Natural killer cell treated with Interleukin-12 subunit alpha and Interleukin-12 subunit beta and Interleukin-15 and Interleukin-18, amount 100 ng/mL, for 72 hours (primary cell): Measurements from ENCODE around the gene TRMT2B. TPM values are rescaled to one million over a fixed set of nuclear protein-coding genes. Genes with fewer than 3 reads are reported as not detected.
A peak's percentile ranks its signal among the peaks of the same experiment; 100 is the strongest.
"Not testable (repeated sequence)": the region's sequence is repeated elsewhere in the genome, so short reads cannot be mapped to it uniquely, and the experiment has no call there.

ENCODE experiments used
- ATAC-seq, 2 donors: fragments of 150-1000 bp; cut with Tn5 transposase in 1 of 2; sonication (Bioruptor Pico), chemical (Tn5 transposase) in 1 of 2; 2 replicates each; pipeline ENCODE4 v1.10.0; 2021
- DNase-seq: peaks from one replicate; pipeline ENCODE4 v3.0.0; 2022; ENCODE audit warnings: low spot score
- H3K27ac Mint-ChIP-seq, 2 donors: 1 replicate in 1 of 2; 2 replicates in 1 of 2; pipeline ENCODE4 v1.8.0; 2022; ENCODE audit warnings: mixed read lengths in 2 of 2, mild to moderate bottlenecking in 1 of 2, moderate library complexity in 1 of 2
- H3K27me3 Mint-ChIP-seq, 2 donors: 1 replicate in 1 of 2; 2 replicates in 1 of 2; pipeline ENCODE4 v1.8.0; 2022; ENCODE audit warnings: mixed read lengths in 2 of 2
- H3K36me3 Mint-ChIP-seq: one replicate; pipeline ENCODE4 v1.8.0; 2022; ENCODE audit warnings: mixed read lengths
- H3K4me1 Mint-ChIP-seq, 2 donors: 1 replicate in 1 of 2; 2 replicates in 1 of 2; pipeline ENCODE4 v1.8.0; 2022; ENCODE audit warnings: low read depth in 2 of 2, mixed read lengths in 2 of 2, mild to moderate bottlenecking in 1 of 2
- H3K4me3 Mint-ChIP-seq: one replicate; pipeline ENCODE4 v1.8.0; 2022; ENCODE audit warnings: mixed read lengths
- H3K9me3 Mint-ChIP-seq: 2 replicates; pipeline ENCODE4 v1.8.0; 2022; ENCODE audit warnings: mixed read lengths
- total RNA-seq, 2 donors: library from RNA; stranded (reverse); gene quantifications; one replicate each; pipeline ENCODE4 v1.2.3, GENCODE V29; 2022

Gene TRMT2B
- total RNA-seq, result 10 to 100 TPM; 19.8 to 34.3 TPM

- peak within 1 kb of the TSS; percentile 91 to 96 for H3K27ac Mint-ChIP-seq
- H3K36me3 Mint-ChIP-seq, result peaks cover 1% of the 10 kb centered on the region
- peaks cover 0 to 1% of the 10 kb centered on the region in 2 donors for H3K27me3 Mint-ChIP-seq
- H3K9me3 Mint-ChIP-seq, result no peaks in the 10 kb centered on the region
- DNase-seq, result peak; percentile 77
- H3K4me3 Mint-ChIP-seq, result peak within 1 kb of the TSS; percentile 89
- H3K4me1 Mint-ChIP-seq, result peaks cover 12 to 19% of the 10 kb centered on the region in 2 donors
- ATAC-seq, result peak; percentile 94
These were observed at the start of gene TRMT2B for GRCh38 chrX:101051549-101052302. TRMT2B (minus strand) TSS chrX:101052111; CDS start chrX:101042289, 9,822 bp downstream.

GRCh38 chrX:101097546-101098453, 45.9 kb upstream of the TRMT2B start, which contains the start of gene CENPI:
CENPI (plus strand) TSS chrX:101098204; CDS start chrX:101101071, 2,867 bp downstream.
- peaks cover 0 to 3% of the 10 kb centered on the region in 2 donors for H3K27me3 Mint-ChIP-seq
- peak within 1 kb of the TSS; percentile 90 for H3K4me3 Mint-ChIP-seq
- H3K4me1 Mint-ChIP-seq, result peaks cover 11 to 19% of the 10 kb centered on the region in 2 donors
- peak; percentile 100 for ATAC-seq
- H3K27ac Mint-ChIP-seq, result peak within 1 kb of the TSS; percentile 24 to 67
- H3K36me3 Mint-ChIP-seq, result peaks cover 7% of the 10 kb centered on the region
- H3K9me3 Mint-ChIP-seq, result no peaks in the 10 kb centered on the region
- DNase-seq, result peak; percentile 95

GRCh38 chrX:101091817-101092216, 39.9 kb upstream of the TRMT2B start:
- DNase-seq, result no peak
- peaks cover 6 to 11% of the 10 kb centered on the region in 2 donors for H3K27me3 Mint-ChIP-seq
- H3K27ac Mint-ChIP-seq, result no peak overlapping the region
- ATAC-seq, result no peak
- no peaks in the 10 kb centered on the region for H3K4me1 Mint-ChIP-seq
- no peaks in the 10 kb centered on the region for H3K36me3 Mint-ChIP-seq
- H3K9me3 Mint-ChIP-seq, result no peaks in the 10 kb centered on the region
- no peak overlapping the region for H3K4me3 Mint-ChIP-seq

- H3K4me1 Mint-ChIP-seq, result peaks cover 0 to 5% of the 10 kb centered on the region in 2 donors
- H3K27ac Mint-ChIP-seq, result no peak overlapping the region
- H3K27me3 Mint-ChIP-seq, result peaks cover 14 to 33% of the 10 kb centered on the region in 2 donors
- no peaks in the 10 kb centered on the region for H3K36me3 Mint-ChIP-seq
- no peak for ATAC-seq
- DNase-seq, result no peak
- H3K4me3 Mint-ChIP-seq, result no peak overlapping the region
- H3K9me3 Mint-ChIP-seq, result no peaks in the 10 kb centered on the region
These were observed 29.3 kb upstream of the TRMT2B start for GRCh38 chrX:101081231-101081630.

- H3K36me3 Mint-ChIP-seq, result no peaks in the 10 kb centered on the region
These were observed 28.6 kb upstream of the TRMT2B start for GRCh38 chrX:101080326-101081124.

GRCh38 chrX:101079736-101080270, 27.9 kb upstream of the TRMT2B start:
- H3K36me3 Mint-ChIP-seq, result no peaks in the 10 kb centered on the region
- no peak overlapping the region for H3K4me3 Mint-ChIP-seq
- H3K27ac Mint-ChIP-seq, result no peak overlapping the region
- H3K27me3 Mint-ChIP-seq, result peaks cover 14 to 32% of the 10 kb centered on the region in 2 donors
- DNase-seq (no peak), ATAC-seq (no peak)
- H3K4me1 Mint-ChIP-seq, result peaks cover 0 to 5% of the 10 kb centered on the region in 2 donors
- H3K9me3 Mint-ChIP-seq, result no peaks in the 10 kb centered on the region

More at GRCh38 chrX:101080326-101081124, 28.6 kb upstream of the TRMT2B start:
- Mint-ChIP-seq H3K9me3 (no peaks in the 10 kb centered on the region), H3K27me3 (peaks cover 14 to 33% of the 10 kb centered on the region in 2 donors), H3K4me1 (peaks cover 0 to 5% of the 10 kb centered on the region in 2 donors), H3K4me3 (no peak overlapping the region), H3K27ac (no peak overlapping the region)
- ATAC-seq (peak in 1 of 2 donors; percentile 36), DNase-seq (no peak)

- H3K27ac Mint-ChIP-seq, result no peak within 1 kb of the TSS
- H3K27me3 Mint-ChIP-seq, result peaks cover 14 to 30% of the 10 kb centered on the region in 2 donors
- H3K4me3 Mint-ChIP-seq, result no peak within 1 kb of the TSS
- no peaks in the 10 kb centered on the region for H3K36me3 Mint-ChIP-seq
- H3K4me1 Mint-ChIP-seq, result peaks cover 0 to 5% of the 10 kb centered on the region in 2 donors
- no peaks in the 10 kb centered on the region for H3K9me3 Mint-ChIP-seq
- no peak for DNase-seq
- ATAC-seq, result peak in 1 of 2 donors; percentile 40
These were observed 27.0 kb upstream of the TRMT2B start, which contains the start of gene TMEM35A for GRCh38 chrX:101078716-101079598. TMEM35A (plus strand) TSS chrX:101078879; CDS start chrX:101079003, 124 bp downstream.

GRCh38 chrX:101071582-101071981, 19.7 kb upstream of the TRMT2B start:
- no peaks in the 10 kb centered on the region for H3K36me3 Mint-ChIP-seq
- no peak for DNase-seq
- ATAC-seq, result no peak
- H3K4me1 Mint-ChIP-seq, result no peaks in the 10 kb centered on the region
- H3K4me3 Mint-ChIP-seq, result no peak overlapping the region
- H3K9me3 Mint-ChIP-seq, result no peaks in the 10 kb centered on the region
- no peak overlapping the region for H3K27ac Mint-ChIP-seq
- no peaks in the 10 kb centered on the region for H3K27me3 Mint-ChIP-seq

GRCh38 chrX:101062176-101062575, 10.3 kb upstream of the TRMT2B start:
- H3K27me3 Mint-ChIP-seq, result peaks cover 0 to 11% of the 10 kb centered on the region in 2 donors
- ATAC-seq, result no peak
- no peaks in the 10 kb centered on the region for H3K36me3 Mint-ChIP-seq
- no peak for DNase-seq
- no peaks in the 10 kb centered on the region for H3K9me3 Mint-ChIP-seq
- H3K4me1 Mint-ChIP-seq, result peaks cover 2 to 3% of the 10 kb centered on the region in 2 donors
- H3K27ac Mint-ChIP-seq, result no peak overlapping the region
- no peak overlapping the region for H3K4me3 Mint-ChIP-seq

GRCh38 chrX:101057093-101057714, 5.3 kb upstream of the TRMT2B start:
- Mint-ChIP-seq H3K9me3 (no peaks in the 10 kb centered on the region), H3K4me3 (peak overlapping the region; percentile 54), H3K36me3 (peaks cover 5% of the 10 kb centered on the region), H3K27ac (peak overlapping the region in 1 of 2 donors; percentile 36), H3K4me1 (peaks cover 7 to 11% of the 10 kb centered on the region in 2 donors), H3K27me3 (peaks cover 0 to 12% of the 10 kb centered on the region in 2 donors)
- ATAC-seq, result peak in 1 of 2 donors; percentile 74
- DNase-seq, result no peak

GRCh38 chrX:101056551-101056950, 4.6 kb upstream of the TRMT2B start:
- H3K4me3 Mint-ChIP-seq, result peak overlapping the region; percentile 54

More at GRCh38 chrX:101056551-101056950, 4.6 kb upstream of the TRMT2B start:
- Mint-ChIP-seq H3K4me1 (peaks cover 10 to 11% of the 10 kb centered on the region in 2 donors), H3K27me3 (peaks cover 0 to 12% of the 10 kb centered on the region in 2 donors), H3K27ac (peak overlapping the region in 1 of 2 donors; percentile 36)
- ATAC-seq, H3K9me3 Mint-ChIP-seq, H3K36me3 Mint-ChIP-seq, DNase-seq: not testable (repeated sequence)
